NCI-H2171 (cell line): ENCODE results near the gene SLC12A9.
"Not testable (repeated sequence)": the region's sequence is repeated elsewhere in the genome, so short reads cannot be mapped to it uniquely, and the experiment has no call there.

ENCODE experiments used
- DNase-seq: peaks from one replicate; lab custom pipeline; 2025; lab: John Stamatoyannopoulos, UW

The SLC12A9 gene

GRCh38 chr7:100825751-100826513 is 26.6 kb upstream of the SLC12A9 start:
- no peak for DNase-seq

DNA sequence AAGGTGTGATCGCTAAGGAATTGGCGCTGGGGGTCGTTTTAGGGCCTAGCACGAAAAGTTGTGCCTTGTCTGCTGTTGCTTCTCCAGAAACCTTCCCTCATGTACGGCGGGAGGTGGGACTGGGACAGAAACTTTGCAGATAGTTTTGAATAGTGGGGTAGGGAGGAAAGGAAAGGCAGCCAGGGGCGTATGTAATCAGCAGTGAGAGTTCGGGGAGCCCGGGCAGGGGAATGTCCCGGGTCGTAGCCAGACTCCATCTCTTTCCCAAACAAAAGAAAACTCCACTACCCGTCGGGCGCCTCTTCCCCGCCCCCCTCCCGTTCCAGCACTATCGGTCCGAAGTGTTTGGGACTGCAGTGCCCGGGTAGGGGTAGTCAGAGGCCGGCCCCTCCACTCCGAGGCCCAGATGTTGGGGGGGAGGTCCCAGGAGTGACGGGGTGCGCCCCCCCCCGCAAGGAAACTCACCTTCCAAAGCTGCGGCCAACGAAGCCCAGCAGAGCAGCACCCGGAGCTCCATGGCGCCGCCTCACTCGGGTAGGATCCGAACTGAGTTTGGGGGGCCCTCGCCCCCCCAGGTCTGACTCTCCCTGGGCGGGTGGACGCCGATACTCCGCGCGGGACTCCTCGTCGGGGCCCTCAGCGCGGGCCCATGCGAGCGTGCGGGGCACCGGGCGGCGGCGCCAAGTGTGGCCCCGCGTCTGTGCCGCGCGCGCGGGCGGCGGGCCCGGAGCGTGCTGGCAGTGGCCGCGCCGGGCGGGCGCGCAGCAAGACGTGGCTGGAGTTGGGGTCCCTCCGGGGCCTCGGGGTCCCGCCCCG is 25.8 kb upstream of the SLC12A9 start:
- DNase-seq, result no peak

DNA sequence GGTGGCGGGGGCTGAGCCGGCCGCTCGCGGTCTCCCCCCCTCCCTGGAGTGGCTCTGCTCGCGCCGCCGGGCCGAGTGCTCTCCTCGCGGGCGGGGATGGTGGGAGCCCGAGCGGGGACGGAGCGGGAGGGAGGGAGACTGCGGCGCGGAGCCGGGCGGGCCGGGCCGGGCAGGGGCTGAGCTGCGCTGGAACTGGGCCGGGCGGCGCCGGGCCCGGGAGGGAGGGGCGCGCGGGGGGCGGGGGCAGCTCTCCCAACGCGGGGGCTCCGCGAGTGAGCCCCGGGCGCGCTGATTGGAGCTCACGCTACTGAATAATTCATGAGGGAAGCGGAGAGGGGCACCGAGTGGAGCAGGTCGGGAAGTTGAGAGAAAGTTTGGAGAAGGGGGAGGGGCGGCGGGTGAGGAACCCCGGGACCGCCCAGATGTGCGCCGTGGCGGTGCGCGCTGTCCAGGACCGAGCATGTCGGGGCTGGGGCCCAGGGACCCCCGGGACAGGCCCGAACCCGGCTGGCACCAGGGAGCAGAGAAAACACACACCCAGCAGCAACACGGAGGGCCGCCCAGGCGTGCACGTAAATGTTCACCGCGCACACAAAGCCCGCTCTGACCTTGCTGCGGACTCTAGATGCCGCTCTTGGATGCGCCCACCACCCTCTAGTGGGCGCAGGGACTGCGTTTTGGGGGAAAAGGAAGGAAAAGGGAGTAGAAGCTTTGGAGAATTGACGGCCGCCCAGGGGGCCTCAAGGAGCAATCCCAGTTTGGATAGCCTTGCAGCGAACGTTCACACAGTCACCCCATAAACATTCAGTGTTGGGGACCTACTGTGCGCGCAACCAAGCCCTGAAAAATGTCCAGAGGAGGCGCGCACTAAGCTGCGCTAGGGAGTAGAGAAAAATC is 24.9 kb upstream of the SLC12A9 start, which contains the start of gene EPHB4:
Gene EPHB4 (minus strand): TSS at position 194 of the 897 bp plus-strand sequence. CDS start 493 bp downstream, outside the sequence.
- peak; percentile 76 for DNase-seq

GRCh38 chr7:100829150-100829716 is 23.3 kb upstream of the SLC12A9 start:
- no peak for DNase-seq

GRCh38 chr7:100830396-100830795 is 22.1 kb upstream of the SLC12A9 start:
- DNase-seq, result no peak

- no peak for DNase-seq
Observed at GRCh38 chr7:100832281-100832633, 20.3 kb upstream of the SLC12A9 start.

GRCh38 chr7:100835903-100836811 is 16.4 kb upstream of the SLC12A9 start:
- no peak for DNase-seq

GRCh38 chr7:100836812-100837098 is 15.8 kb upstream of the SLC12A9 start:
- no peak for DNase-seq

DNA sequence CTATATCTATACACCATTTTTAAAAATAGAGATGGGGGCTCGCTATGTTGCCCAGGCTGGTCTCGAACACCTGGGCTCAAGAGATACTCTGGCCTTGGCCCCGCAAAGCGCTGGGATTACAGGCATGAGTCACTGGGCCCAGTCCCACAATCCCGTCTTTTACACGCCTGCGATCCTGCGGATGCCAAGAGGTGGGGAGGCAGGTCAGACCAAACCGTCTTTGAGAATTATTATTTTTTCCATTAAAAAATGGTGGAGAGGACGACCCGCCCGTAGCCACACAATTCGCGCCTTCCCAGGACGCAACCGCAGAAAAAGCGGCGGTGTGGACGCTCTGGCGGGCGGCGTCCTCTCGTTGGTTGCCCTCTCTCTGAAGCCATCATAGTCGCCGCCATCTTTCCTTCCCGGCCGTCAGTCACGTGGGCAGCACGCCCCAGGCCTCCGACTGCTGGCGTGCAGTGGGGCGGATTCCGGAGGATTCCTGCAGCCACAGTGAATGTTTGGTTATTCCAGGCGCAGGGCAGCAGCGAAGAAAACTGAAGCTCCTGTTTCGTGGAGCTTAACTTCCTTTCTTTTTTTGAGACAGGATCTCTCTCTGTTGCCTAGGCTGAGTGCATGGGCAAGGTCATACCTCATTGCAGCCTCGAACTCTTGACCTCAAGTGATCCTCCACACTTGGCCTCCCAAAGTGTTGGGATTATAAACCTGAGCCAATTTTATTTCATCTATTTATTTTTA is 15.2 kb upstream of the SLC12A9 start:
- DNase-seq, result peak; percentile 92

- no peak for DNase-seq
Observed at GRCh38 chr7:100839361-100839760, 13.2 kb upstream of the SLC12A9 start.

DNA sequence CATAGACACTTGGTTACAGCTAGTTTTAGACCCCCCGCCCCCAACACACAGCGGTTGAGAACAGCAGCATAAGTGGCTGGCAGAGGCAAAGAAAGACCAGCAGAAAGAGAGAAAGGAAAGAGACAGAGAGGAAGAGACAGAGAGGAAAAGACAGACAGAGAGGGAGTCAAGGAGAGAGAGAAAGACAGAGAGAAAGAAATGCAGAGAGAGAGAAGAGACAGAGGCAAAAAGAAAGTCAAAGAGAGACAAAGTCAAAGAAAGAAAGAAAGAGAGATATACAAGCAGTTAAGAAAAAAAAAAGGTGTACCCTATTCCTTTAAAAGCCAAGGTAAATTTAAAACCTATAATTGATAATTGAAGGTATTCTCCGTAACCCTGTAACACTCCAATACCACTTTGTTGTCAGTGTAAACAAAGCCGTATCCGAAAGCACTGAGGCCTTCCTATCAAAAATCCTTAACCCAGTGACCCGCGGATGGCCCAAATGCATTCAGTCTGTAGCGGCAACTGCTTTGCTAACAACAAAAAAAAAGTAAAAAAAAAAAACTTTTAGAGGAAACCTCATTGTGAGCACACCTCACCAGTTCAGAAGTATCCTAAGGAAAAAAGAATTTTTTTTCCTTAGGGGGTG is 11.9 kb upstream of the SLC12A9 start:
- DNase-seq, result no peak

GRCh38 chr7:100847360-100847759 is 5.2 kb upstream of the SLC12A9 start:
- no peak for DNase-seq

GRCh38 chr7:100854146-100854895 is 1.8 kb downstream of the SLC12A9 start:
- DNase-seq, result no peak

- not testable (repeated sequence) for DNase-seq
Observed at GRCh38 chr7:100854899-100855298, 2.4 kb downstream of the SLC12A9 start.

- no peak for DNase-seq
Observed at GRCh38 chr7:100855515-100855914, 3.0 kb downstream of the SLC12A9 start.

DNA sequence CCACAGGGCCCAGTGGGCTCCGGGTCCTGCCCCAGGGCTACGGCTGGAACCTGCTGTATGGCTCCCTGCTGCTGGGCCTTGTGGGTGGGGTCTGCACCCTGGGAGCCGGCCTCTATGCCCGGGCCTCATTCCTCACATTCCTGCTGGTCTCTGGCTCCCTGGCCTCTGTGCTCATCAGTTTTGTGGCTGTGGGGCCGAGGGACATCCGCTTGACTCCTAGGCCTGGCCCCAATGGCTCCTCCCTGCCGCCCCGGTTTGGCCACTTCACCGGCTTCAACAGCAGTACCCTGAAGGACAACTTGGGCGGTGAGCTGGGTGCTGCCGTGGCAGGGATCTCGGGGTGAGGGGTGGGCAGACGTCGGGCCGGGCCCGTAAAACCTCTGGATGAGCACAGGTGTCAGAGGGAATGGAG is 4.4 kb downstream of the SLC12A9 start:
- no peak for DNase-seq

GRCh38 chr7:100859856-100860255 is 7.3 kb downstream of the SLC12A9 start:
- no peak for DNase-seq

DNA sequence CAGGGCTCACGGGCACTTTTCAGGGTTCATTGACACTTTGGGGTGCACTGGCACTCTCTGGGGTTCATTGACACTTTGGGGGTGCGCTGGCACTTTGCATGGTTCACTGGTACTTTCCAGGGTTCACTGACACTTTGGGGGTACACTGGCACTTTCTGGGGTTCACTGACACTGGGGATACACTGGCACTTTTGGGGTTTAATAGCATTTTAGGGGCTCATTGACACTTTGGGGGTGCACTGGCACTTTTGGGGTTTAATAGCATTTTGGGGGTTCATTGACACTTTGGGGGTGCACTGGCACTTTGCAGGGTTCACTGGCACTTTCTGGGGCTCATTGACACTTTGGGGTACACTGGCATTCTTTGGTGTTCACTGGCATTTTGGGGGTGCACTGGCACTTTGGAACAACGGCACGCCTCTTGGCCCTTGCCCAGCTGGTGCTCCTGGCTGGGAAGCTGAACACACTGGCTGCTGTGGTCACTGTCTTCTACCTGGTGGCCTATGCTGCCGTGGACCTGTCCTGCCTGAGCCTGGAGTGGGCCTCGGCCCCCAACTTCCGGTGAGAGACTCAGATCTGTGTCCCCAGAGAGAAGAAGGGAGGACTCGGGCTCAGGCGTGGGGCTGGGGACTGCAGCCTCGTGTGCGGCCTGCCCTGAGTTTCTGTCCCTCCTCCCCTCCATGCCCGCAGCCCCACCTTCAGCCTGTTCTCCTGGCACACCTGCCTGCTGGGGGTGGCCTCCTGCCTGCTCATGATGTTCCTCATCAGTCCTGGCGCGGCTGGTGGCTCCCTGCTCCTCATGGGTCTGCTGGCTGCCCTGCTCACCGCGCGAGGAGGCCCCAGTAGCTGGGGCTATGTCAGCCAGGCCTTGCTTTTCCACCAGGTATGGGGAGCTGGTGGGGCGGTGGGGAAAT is 8.4 kb downstream of the SLC12A9 start:
- DNase-seq, result no peak
